GM06990 (cell line): ENCODE data around the gene YOD1.

Source experiments
- DNase-seq: peaks from one replicate; pipeline ENCODE4 v3.0.0-alpha.2; 2011; ENCODE audit not compliant: insufficient read length; ENCODE audit errors: extremely low read depth
- H3K27me3 ChIP-seq: replicated peaks from 2 replicates; pipeline ENCODE4 v1.6.0; 2011; ENCODE audit warnings: low read length; ENCODE audit not compliant: control insufficient read depth, insufficient read depth
- H3K36me3 ChIP-seq: 2 replicates; pipeline ENCODE4 v1.5.1; 2011; ENCODE audit warnings: low read length; ENCODE audit not compliant: control insufficient read depth, insufficient read depth
- H3K4me3 ChIP-seq: replicated peaks from 2 replicates; pipeline ENCODE4 v1.5.1; 2011; ENCODE audit warnings: low read depth, mild to moderate bottlenecking, control low read depth, low read length
- CTCF ChIP-seq: IDR thresholded peaks from 2 replicates; pipeline ENCODE4 v1.5.1; 2011; ENCODE audit warnings: low read length, control low read depth, mild to moderate bottlenecking, inconsistent platforms; ENCODE audit not compliant: insufficient read depth, poor library complexity, severe bottlenecking

YOD1 gene

GRCh38 chr1:207034998-207035397, 16.0 kb downstream of the YOD1 start:
- no peak for TF ChIP-seq CTCF
- Histone ChIP-seq H3K27me3 (no peaks in the 10 kb centered on the region; the same call in 1 of the 2 replicates), H3K36me3 (no peaks in the 10 kb centered on the region), H3K4me3 (no peak overlapping the region)
- no peak for DNase-seq

GRCh38 chr1:207034208-207034607, 16.8 kb downstream of the YOD1 start:
- TF ChIP-seq CTCF, result no peak
- no peak for DNase-seq
- Histone ChIP-seq H3K36me3 (no peaks in the 10 kb centered on the region), H3K4me3 (no peak overlapping the region), H3K27me3 (no peaks in the 10 kb centered on the region; the same call in 1 of the 2 replicates)

DNA sequence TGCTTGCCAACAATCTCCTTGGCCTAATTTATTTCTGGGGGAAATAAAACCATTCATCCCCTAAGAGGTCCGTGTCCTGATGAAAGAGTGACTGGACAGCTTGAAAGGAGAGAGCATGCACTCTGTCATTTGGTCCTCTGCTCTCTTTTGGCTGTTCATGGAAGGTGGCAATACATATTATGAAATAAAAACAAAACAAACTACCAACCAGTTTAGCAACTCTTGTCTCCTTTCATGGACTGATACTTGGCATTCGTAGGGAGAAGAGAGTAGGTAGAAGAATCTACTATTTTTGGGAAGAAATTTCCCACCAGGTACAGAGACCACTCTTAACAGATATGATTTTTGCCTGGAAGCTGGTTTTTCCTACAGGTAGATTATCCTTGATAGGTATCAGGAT, 17.7 kb downstream of the YOD1 start:
- no peak for DNase-seq
- no peak overlapping the region for H3K4me3 ChIP-seq
- H3K36me3 ChIP-seq, result no peaks in the 10 kb centered on the region
- no peaks in the 10 kb centered on the region; the same call in 1 of the 2 replicates for H3K27me3 ChIP-seq
- no peak for TF ChIP-seq CTCF

DNA sequence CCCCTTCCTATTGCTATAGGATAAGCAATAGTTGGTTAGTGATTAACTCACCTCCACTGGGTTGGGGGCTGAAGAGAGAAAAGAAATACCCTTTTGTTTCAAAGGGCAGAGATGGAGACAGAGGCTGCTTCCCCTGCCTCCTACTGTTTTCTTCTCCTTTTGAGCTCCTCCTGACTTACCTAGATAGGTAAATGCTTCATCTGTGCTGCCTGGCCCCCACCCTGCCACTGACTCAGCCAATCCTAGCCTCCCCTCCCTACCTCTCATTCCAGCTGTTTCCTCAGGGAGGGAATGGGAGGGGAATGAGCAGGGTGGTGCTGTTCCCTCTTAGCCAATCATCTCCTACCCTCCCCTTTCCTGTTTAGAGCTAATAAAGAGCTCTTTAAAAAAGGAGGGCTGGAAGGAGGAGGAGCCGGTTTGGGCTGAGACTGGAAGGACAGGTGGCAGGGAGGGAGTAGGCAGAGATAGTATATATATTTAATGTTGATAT, 18.4 kb downstream of the YOD1 start, which contains the start of gene C1orf116:
TSS of gene C1orf116 (minus strand) at position 229 of the 490 bp plus-strand sequence. CDS start 5,158 bp downstream, outside the sequence.
- Histone ChIP-seq H3K36me3 (no peaks in the 10 kb centered on the region), H3K4me3 (no peak within 1 kb of the TSS), H3K27me3 (no peaks in the 10 kb centered on the region; the same call in 1 of the 2 replicates)
- TF ChIP-seq CTCF, result no peak
- DNase-seq, result no peak

DNA sequence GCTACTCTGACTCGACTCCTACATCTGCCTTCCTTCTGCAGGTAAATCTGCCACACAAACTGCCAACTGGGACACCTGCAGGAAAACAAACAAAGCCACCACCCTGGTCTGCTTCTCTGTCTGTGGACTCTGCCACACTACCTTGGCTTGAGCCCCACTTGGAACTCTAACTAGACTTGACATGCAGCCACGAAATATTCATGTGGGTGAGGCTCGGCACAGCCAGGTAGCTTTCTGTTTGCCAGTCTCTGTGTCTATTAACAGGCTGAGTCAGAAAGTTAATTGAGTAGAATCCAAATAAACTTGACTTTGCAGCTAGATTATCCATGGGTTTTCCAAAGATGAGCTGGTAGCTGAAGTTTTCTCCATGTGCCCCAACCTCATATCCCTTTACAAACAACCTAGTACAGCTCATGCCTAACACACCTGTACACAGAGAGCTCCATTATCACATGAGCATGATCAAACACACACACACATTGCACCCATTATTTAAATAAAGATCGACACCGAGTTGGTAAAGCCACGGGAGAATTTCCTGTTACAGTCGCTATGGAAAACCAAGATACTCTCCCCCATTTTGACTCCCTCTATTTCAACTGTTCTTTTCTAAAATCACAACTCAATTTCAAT, 19.3 kb downstream of the YOD1 start:
- Histone ChIP-seq H3K27me3 (no peaks in the 10 kb centered on the region; the same call in 1 of the 2 replicates), H3K36me3 (no peaks in the 10 kb centered on the region), H3K4me3 (no peak overlapping the region)
- no peak for DNase-seq
- TF ChIP-seq CTCF, result no peak

DNA sequence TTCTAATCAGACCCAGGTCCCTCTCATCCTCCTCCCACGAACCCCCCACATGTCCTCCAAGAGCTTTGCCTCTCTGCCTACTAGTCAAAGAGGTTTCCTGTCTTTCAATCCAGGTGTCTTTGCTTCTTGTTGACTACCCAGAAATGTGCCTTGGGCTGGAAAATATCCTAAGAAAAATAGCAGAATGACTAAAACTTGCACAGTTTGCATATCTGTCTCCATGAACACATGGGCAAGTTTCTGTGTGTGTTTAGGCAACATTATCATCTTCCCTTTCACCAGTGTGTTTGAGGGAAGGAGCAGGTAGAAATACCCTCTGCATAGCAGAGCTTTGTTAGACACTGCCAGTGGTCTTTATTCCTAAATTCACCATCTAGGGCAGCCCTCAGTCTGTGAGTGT, 20.0 kb downstream of the YOD1 start:
- no peak overlapping the region for H3K4me3 ChIP-seq
- no peak for DNase-seq
- no peaks in the 10 kb centered on the region; the same call in 1 of the 2 replicates for H3K27me3 ChIP-seq
- H3K36me3 ChIP-seq, result no peaks in the 10 kb centered on the region
- no peak for TF ChIP-seq CTCF
